Hepatocyte (in vitro differentiated cells): ENCODE data around the gene TFAM. TPM values are rescaled to one million over a fixed set of nuclear protein-coding genes. Genes with fewer than 3 reads are reported as not detected.

ENCODE experiments used
- DNase-seq: peaks from one replicate; pipeline ENCODE4 v3.0.0-alpha.2; 2016; ENCODE audit warnings: low spot score
- H2AFZ ChIP-seq: fragments of 200-600 bp; sonication (generic); 2 replicates; pipeline ENCODE4 v1.6.0; 2016; ENCODE audit warnings: antibody characterized with exemption, mild to moderate bottlenecking
- H3K27ac ChIP-seq: fragments of 200-600 bp; sonication (generic); 2 replicates; pipeline ENCODE4 v1.5.1; 2016; ENCODE audit warnings: mild to moderate bottlenecking
- H3K27me3 ChIP-seq: fragments of 200-600 bp; sonication (generic); 2 replicates; pipeline ENCODE4 v1.6.1; 2016
- H3K36me3 ChIP-seq: fragments of 200-600 bp; sonication (generic); replicated peaks from 2 replicates; pipeline ENCODE4 v1.5.1; 2016; ENCODE audit warnings: low read depth; ENCODE audit not compliant: insufficient read depth
- H3K4me1 ChIP-seq: fragments of 200-600 bp; sonication (generic); 2 replicates; pipeline ENCODE4 v1.5.1; 2016; ENCODE audit warnings: mild to moderate bottlenecking, moderate library complexity; ENCODE audit not compliant: insufficient read depth
- H3K4me2 ChIP-seq: fragments of 200-600 bp; sonication (generic); 2 replicates; pipeline ENCODE4 v1.6.0; 2016
- H3K4me3 ChIP-seq: fragments of 200-600 bp; sonication (generic); 2 replicates; pipeline ENCODE4 v1.5.1; 2016; ENCODE audit warnings: mild to moderate bottlenecking
- H3K79me2 ChIP-seq: fragments of 200-600 bp; sonication (generic); 2 replicates; pipeline ENCODE4 v1.6.0; 2017; ENCODE audit warnings: mild to moderate bottlenecking
- H3K9me2 ChIP-seq: fragments of 200-600 bp; sonication (generic); replicated peaks from 2 replicates; pipeline ENCODE4 v1.6.0; 2017; ENCODE audit warnings: mild to moderate bottlenecking; ENCODE audit not compliant: insufficient read depth
- H3K9me3 ChIP-seq: fragments of 200-600 bp; sonication (generic); 2 replicates; pipeline ENCODE4 v1.5.1; 2016; ENCODE audit warnings: low read depth, mild to moderate bottlenecking
- H4K20me1 ChIP-seq: fragments of 200-600 bp; sonication (generic); 2 replicates; pipeline ENCODE4 v1.6.0; 2016; ENCODE audit warnings: mild to moderate bottlenecking; ENCODE audit not compliant: insufficient read depth, poor library complexity, severe bottlenecking
- EZH2 ChIP-seq: fragments of 200-600 bp; sonication (generic); IDR thresholded peaks from 2 replicates; pipeline ENCODE4 v1.6.1; 2016; ENCODE audit warnings: antibody characterized with exemption, mild to moderate bottlenecking, borderline replicate concordance
- EZH2phosphoT487 ChIP-seq: fragments of 200-600 bp; sonication (generic); IDR thresholded peaks from one replicate; pipeline ENCODE4 v1.6.1; 2018; ENCODE audit warnings: antibody characterized with exemption, mild to moderate bottlenecking, low read depth, moderate library complexity; ENCODE audit not compliant: unreplicated experiment, severe bottlenecking
- WGBS: methylation state at CpG from one replicate; pipeline ENCODE4 v1.1.6; 2016; ENCODE audit warnings: low lambda C conversion rate; ENCODE audit errors: missing lambda C conversion rate; 5-methylcytosine and 5-hydroxymethylcytosine counted together
- polyA plus RNA-seq: library from polyadenylated mRNA; unstranded; fragments of >200 nt; fragmentation: Nextera tagmentation; extraction: Ambion mirVana; gene quantifications from 2 replicates; pipeline ENCODE4 v1.2.1, GENCODE V29; 2016
- total RNA-seq: library from RNA; depleted of rRNA; stranded (reverse); fragments of >200 nt; gene quantifications from 2 replicates; pipeline ENCODE4 v1.2.3, GENCODE V29; 2014
- TF ChIP-seq, protein P1 (sequence below): fragments of 200-600 bp; sonication (generic); IDR thresholded peaks from 2 replicates; pipeline ENCODE4 v1.5.1; 2016; ENCODE audit warnings: antibody characterized with exemption, mild to moderate bottlenecking; ENCODE audit not compliant: poor library complexity

TFAM gene
- total and polyA plus RNA-seq, 2 experiments from 2014 or later: 26.0 to 27.7 TPM

- H3K9me2 ChIP-seq: no peaks in the 10 kb centered on the region
- no peaks in the 10 kb centered on the region for H3K27me3 ChIP-seq
- no peaks in the 10 kb centered on the region for H3K4me1 ChIP-seq
- H3K4me3 ChIP-seq: no peak overlapping the region
- no peak overlapping the region for H3K4me2 ChIP-seq
- no peaks in the 10 kb centered on the region for H3K79me2 ChIP-seq
- H3K36me3 ChIP-seq: no peaks in the 10 kb centered on the region
- TF ChIP-seq, protein P1, sequence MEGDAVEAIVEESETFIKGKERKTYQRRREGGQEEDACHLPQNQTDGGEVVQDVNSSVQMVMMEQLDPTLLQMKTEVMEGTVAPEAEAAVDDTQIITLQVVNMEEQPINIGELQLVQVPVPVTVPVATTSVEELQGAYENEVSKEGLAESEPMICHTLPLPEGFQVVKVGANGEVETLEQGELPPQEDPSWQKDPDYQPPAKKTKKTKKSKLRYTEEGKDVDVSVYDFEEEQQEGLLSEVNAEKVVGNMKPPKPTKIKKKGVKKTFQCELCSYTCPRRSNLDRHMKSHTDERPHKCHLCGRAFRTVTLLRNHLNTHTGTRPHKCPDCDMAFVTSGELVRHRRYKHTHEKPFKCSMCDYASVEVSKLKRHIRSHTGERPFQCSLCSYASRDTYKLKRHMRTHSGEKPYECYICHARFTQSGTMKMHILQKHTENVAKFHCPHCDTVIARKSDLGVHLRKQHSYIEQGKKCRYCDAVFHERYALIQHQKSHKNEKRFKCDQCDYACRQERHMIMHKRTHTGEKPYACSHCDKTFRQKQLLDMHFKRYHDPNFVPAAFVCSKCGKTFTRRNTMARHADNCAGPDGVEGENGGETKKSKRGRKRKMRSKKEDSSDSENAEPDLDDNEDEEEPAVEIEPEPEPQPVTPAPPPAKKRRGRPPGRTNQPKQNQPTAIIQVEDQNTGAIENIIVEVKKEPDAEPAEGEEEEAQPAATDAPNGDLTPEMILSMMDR: no peak
- TF ChIP-seq EZH2phosphoT487: no peak
- TF ChIP-seq EZH2: no peak
- DNase-seq: no peak
- 66% methylated on average over 4 of the region's 4 CpGs for WGBS
- H2AFZ ChIP-seq: no peak overlapping the region
- H4K20me1 ChIP-seq: no peaks in the 10 kb centered on the region
- H3K27ac ChIP-seq: no peak overlapping the region
- no peaks in the 10 kb centered on the region for H3K9me3 ChIP-seq
Measured at GRCh38 chr10:58372607-58373441, 12.4 kb upstream of the TFAM start.

- no peaks in the 10 kb centered on the region for H3K9me2 ChIP-seq
- no peaks in the 10 kb centered on the region for H3K79me2 ChIP-seq
- no peaks in the 10 kb centered on the region for H3K9me3 ChIP-seq
- H3K4me2 ChIP-seq: no peak overlapping the region
- no peak overlapping the region for H3K27ac ChIP-seq
- H3K36me3 ChIP-seq: no peaks in the 10 kb centered on the region
- no peak overlapping the region for H2AFZ ChIP-seq
- no peak for DNase-seq
- H3K27me3 ChIP-seq: no peaks in the 10 kb centered on the region
- no peaks in the 10 kb centered on the region for H3K4me1 ChIP-seq
- WGBS: 93% methylated on average over 3 of the region's 3 CpGs
- TF ChIP-seq, protein P1: no peak
- TF ChIP-seq EZH2 (no peak), EZH2phosphoT487 (no peak)
- H4K20me1 ChIP-seq: no peaks in the 10 kb centered on the region
- H3K4me3 ChIP-seq: no peak overlapping the region
Measured at GRCh38 chr10:58373442-58373827, 11.8 kb upstream of the TFAM start.

GRCh38 chr10:58382489-58382995, 2.7 kb upstream of the TFAM start:
- Histone ChIP-seq H3K4me3 (no peak overlapping the region), H3K79me2 (peaks cover 22% of the 10 kb centered on the region), H2AFZ (no peak overlapping the region), H4K20me1 (no peaks in the 10 kb centered on the region), H3K9me2 (no peaks in the 10 kb centered on the region), H3K27me3 (no peaks in the 10 kb centered on the region), H3K4me2 (no peak overlapping the region), H3K36me3 (no peaks in the 10 kb centered on the region), H3K27ac (no peak overlapping the region), H3K9me3 (no peaks in the 10 kb centered on the region), H3K4me1 (peaks cover 10% of the 10 kb centered on the region)
- no peak for DNase-seq
- TF ChIP-seq EZH2 (no peak), EZH2phosphoT487 (no peak)
- TF ChIP-seq, protein P1: no peak
- 87% methylated on average over 2 of the region's 2 CpGs for WGBS
